ENCODE results near the gene HOOK1. TPM values are rescaled to one million over a fixed set of nuclear protein-coding genes. Genes with fewer than 3 reads are reported as not detected.
"Not testable (repeated sequence)": the region's sequence is repeated elsewhere in the genome, so short reads cannot be mapped to it uniquely, and the experiment has no call there.

HOOK1 gene
- total RNA-seq, 1 experiment from 2014 or later, result 42.0 TPM

GRCh38 chr1:59919746-59920145 lies 105.0 kb downstream of the HOOK1 start:
- no peaks in the 10 kb centered on the region for H3K27me3 ChIP-seq (ENCODE audit: insufficient read depth, low read length)
- H2AFZ ChIP-seq (ENCODE audit: low read length), result no peak overlapping the region
- H3K14ac ChIP-seq (ENCODE audit: insufficient read depth, low read length), result no peak overlapping the region
- no peaks in the 10 kb centered on the region; a peak in 1 of 4 replicates for H3K4me1 Mint-ChIP-seq
- no peak overlapping the region for H2AK5ac ChIP-seq (ENCODE audit: insufficient read length, low read length)
- H3K23ac ChIP-seq (ENCODE audit: insufficient read length, low read depth, low read length), result no peak overlapping the region
- H3K9ac ChIP-seq (ENCODE audit: extremely low read depth, insufficient read length, low read length), result no peak overlapping the region
- no peaks in the 10 kb centered on the region for H3K23me2 ChIP-seq (ENCODE audit: insufficient read length, low read depth, low read length, poor library complexity, severe bottlenecking)
- H2BK15ac ChIP-seq (ENCODE audit: low read depth, low read length), result no peak overlapping the region
- H3K56ac ChIP-seq (ENCODE audit: insufficient read length, low read depth, low read length), result no peak overlapping the region
- no peak overlapping the region for H2BK20ac ChIP-seq (ENCODE audit: low read depth, low read length, poor library complexity, severe bottlenecking)
- H3K79me1 ChIP-seq (ENCODE audit: insufficient read depth, low read depth, low read length, poor library complexity, severe bottlenecking), result no peaks in the 10 kb centered on the region
- H3K4me1 ChIP-seq (ENCODE audit: insufficient read depth, low read length), result no peaks in the 10 kb centered on the region
- H3K4me2 ChIP-seq (ENCODE audit: insufficient read depth, insufficient read length, low read length), result no peak overlapping the region
- H3K27me3 Mint-ChIP-seq (ENCODE audit: low read depth), result peaks cover 14% of the 10 kb centered on the region
- H2BK5ac ChIP-seq (ENCODE audit: insufficient read length, low read length), result no peak overlapping the region
- no peak overlapping the region for H4K8ac ChIP-seq (replicated peaks; ENCODE audit: insufficient read length, low read depth, low read length)
- no CpG with 5 or more reads among the region's 2 CpGs for WGBS (ENCODE audit: extremely low coverage, insufficient read length, low lambda C conversion rate)
- no peak overlapping the region for H3K4ac ChIP-seq (ENCODE audit: low read depth, low read length)
- no peak overlapping the region for H3K27ac ChIP-seq (ENCODE audit: insufficient read length, low read depth, low read length)
- H2BK12ac ChIP-seq (ENCODE audit: insufficient read length, low read depth, low read length), result no peak overlapping the region
- no peaks in the 10 kb centered on the region for H3K79me2 ChIP-seq (ENCODE audit: insufficient read depth, low read length)
- no peak overlapping the region for H4K91ac ChIP-seq (ENCODE audit: insufficient read length, low read depth, low read length)
- TF ChIP-seq, protein P1, sequence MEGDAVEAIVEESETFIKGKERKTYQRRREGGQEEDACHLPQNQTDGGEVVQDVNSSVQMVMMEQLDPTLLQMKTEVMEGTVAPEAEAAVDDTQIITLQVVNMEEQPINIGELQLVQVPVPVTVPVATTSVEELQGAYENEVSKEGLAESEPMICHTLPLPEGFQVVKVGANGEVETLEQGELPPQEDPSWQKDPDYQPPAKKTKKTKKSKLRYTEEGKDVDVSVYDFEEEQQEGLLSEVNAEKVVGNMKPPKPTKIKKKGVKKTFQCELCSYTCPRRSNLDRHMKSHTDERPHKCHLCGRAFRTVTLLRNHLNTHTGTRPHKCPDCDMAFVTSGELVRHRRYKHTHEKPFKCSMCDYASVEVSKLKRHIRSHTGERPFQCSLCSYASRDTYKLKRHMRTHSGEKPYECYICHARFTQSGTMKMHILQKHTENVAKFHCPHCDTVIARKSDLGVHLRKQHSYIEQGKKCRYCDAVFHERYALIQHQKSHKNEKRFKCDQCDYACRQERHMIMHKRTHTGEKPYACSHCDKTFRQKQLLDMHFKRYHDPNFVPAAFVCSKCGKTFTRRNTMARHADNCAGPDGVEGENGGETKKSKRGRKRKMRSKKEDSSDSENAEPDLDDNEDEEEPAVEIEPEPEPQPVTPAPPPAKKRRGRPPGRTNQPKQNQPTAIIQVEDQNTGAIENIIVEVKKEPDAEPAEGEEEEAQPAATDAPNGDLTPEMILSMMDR (conservative IDR thresholded peaks at IDR 0.05), result no peak
- H2BK120ac ChIP-seq (ENCODE audit: low read depth, low read length, poor library complexity, severe bottlenecking), result no peak overlapping the region
- DNase-seq, result no peak
- no peaks in the 10 kb centered on the region for H3K9me3 ChIP-seq (ENCODE audit: control insufficient read depth, low read depth, low read length)
- H3K4me3 Mint-ChIP-seq, result no peak overlapping the region
- no peak overlapping the region for H3K18ac ChIP-seq (ENCODE audit: insufficient read length, low read depth, low read length)
- H3K27ac Mint-ChIP-seq, result no peak overlapping the region
- H3K36me3 Mint-ChIP-seq (ENCODE audit: insufficient read depth in 1 of 3, low read depth in 3 of 3), result no peaks in the 10 kb centered on the region
- no peak overlapping the region for H4K5ac ChIP-seq (ENCODE audit: insufficient read length, low read depth, low read length)
- H3K9me3 Mint-ChIP-seq, result peaks cover 0 to 3% of the 10 kb centered on the region in 2 experiments; a peak in 3 of 5 replicates
- H3T11ph ChIP-seq (ENCODE audit: low read length), result no peak overlapping the region
- H4K20me1 ChIP-seq (ENCODE audit: control insufficient read depth, insufficient read depth, insufficient read length), result no peaks in the 10 kb centered on the region

GRCh38 chr1:59921258-59921899 lies 106.6 kb downstream of the HOOK1 start:
- H4K8ac ChIP-seq (replicated peaks; ENCODE audit: insufficient read length, low read depth, low read length); H3K4me1 ChIP-seq (ENCODE audit: insufficient read depth, low read length); H3K9me3 Mint-ChIP-seq; H2BK12ac ChIP-seq (ENCODE audit: insufficient read length, low read depth, low read length); H3K18ac ChIP-seq (ENCODE audit: insufficient read length, low read depth, low read length); H3K36me3 Mint-ChIP-seq (ENCODE audit: insufficient read depth in 1 of 3, low read depth in 3 of 3); H2AK5ac ChIP-seq (ENCODE audit: insufficient read length, low read length); H3K4me1 Mint-ChIP-seq; H3K27ac Mint-ChIP-seq; H3K27ac ChIP-seq (ENCODE audit: insufficient read length, low read depth, low read length); H3K23me2 ChIP-seq (ENCODE audit: insufficient read length, low read depth, low read length, poor library complexity, severe bottlenecking); H2BK120ac ChIP-seq (ENCODE audit: low read depth, low read length, poor library complexity, severe bottlenecking); H3K9me3 ChIP-seq (ENCODE audit: control insufficient read depth, low read depth, low read length); H3K79me1 ChIP-seq (ENCODE audit: insufficient read depth, low read depth, low read length, poor library complexity, severe bottlenecking); H2BK5ac ChIP-seq (ENCODE audit: insufficient read length, low read length); H2BK20ac ChIP-seq (ENCODE audit: low read depth, low read length, poor library complexity, severe bottlenecking); H2AFZ ChIP-seq (ENCODE audit: low read length); H3K27me3 ChIP-seq (ENCODE audit: insufficient read depth, low read length); H3K79me2 ChIP-seq (ENCODE audit: insufficient read depth, low read length); H3T11ph ChIP-seq (ENCODE audit: low read length); H3K4ac ChIP-seq (ENCODE audit: low read depth, low read length); H4K91ac ChIP-seq (ENCODE audit: insufficient read length, low read depth, low read length); H4K5ac ChIP-seq (ENCODE audit: insufficient read length, low read depth, low read length); H4K20me1 ChIP-seq (ENCODE audit: control insufficient read depth, insufficient read depth, insufficient read length); H3K56ac ChIP-seq (ENCODE audit: insufficient read length, low read depth, low read length); DNase-seq; H2BK15ac ChIP-seq (ENCODE audit: low read depth, low read length); H3K9ac ChIP-seq (ENCODE audit: extremely low read depth, insufficient read length, low read length); H3K4me2 ChIP-seq (ENCODE audit: insufficient read depth, insufficient read length, low read length); H3K23ac ChIP-seq (ENCODE audit: insufficient read length, low read depth, low read length); H3K14ac ChIP-seq (ENCODE audit: insufficient read depth, low read length); H3K4me3 Mint-ChIP-seq: not testable (repeated sequence)
- WGBS (ENCODE audit: extremely low coverage, insufficient read length, low lambda C conversion rate), result no CpG with 5 or more reads among the region's 6 CpGs
- peaks cover 30% of the 10 kb centered on the region for H3K27me3 Mint-ChIP-seq (ENCODE audit: low read depth)

Measured in H9 (cell line).